Upper lobe of left lung (tissue), 4 donors: Measurements from ENCODE around the gene SLC29A1.

Experiments
- CTCF ChIP-seq, 6 experiments: fragments of 450-650 bp in 4 of 6; fragments of 200-600 bp in 2 of 6; sonication (generic) in 2 of 6; IDR thresholded peaks; one replicate each; pipeline ENCODE4 v1.5.1; 2016 to 2019; ENCODE audit warnings: antibody characterized with exemption in 6 of 6
- EP300 ChIP-seq, 4 donors: sonication (generic); formaldehyde crosslinking; IDR thresholded peaks; one replicate each; pipeline ENCODE4 v1.5.1; 2017; ENCODE audit warnings: antibody characterized with exemption in 4 of 4, control low read depth in 2 of 4

GRCh38 chr6:44265007-44265721, 41.8 kb downstream of the SLC29A1 start, which contains the start of gene NFKBIE:
- TF ChIP-seq CTCF (IDR thresholded peaks at IDR 0.05) (peak in 3 of 6 experiments; percentile 23 to 39 (median 37)), EP300 (IDR thresholded peaks at IDR 0.05) (no peak)
